SK-N-SH treated with all-trans-retinoic acid at 6 μM for 48 hours (cell line): Measurements from ENCODE around the gene P2RX5.

Experiments
- ATAC-seq: fragments of 200-7000 bp; cut with Tn5 transposase; 3 replicates; pipeline ENCODE4 v1.9.1; 2020; ENCODE audit warnings: mild to moderate bottlenecking, moderate library complexity
- ARNTL ChIP-seq: fragments of 450-650 bp; formaldehyde crosslinking; IDR thresholded peaks from 2 replicates; pipeline ENCODE4 v1.5.0; 2020; ENCODE audit warnings: low read depth, mild to moderate bottlenecking, moderate library complexity, borderline replicate concordance
- BACH2 ChIP-seq: fragments of 250-450 bp; sonication (Bioruptor Pico); IDR thresholded peaks from 2 replicates; pipeline ENCODE4 v1.9.0; 2021; ENCODE audit warnings: mild to moderate bottlenecking, borderline replicate concordance
- CREB5 ChIP-seq: fragments of 250-450 bp; sonication (Bioruptor Pico); IDR thresholded peaks from 2 replicates; pipeline ENCODE4 v1.5.1; 2020; ENCODE audit warnings: low read depth, mild to moderate bottlenecking, moderate library complexity
- CSDC2 ChIP-seq: fragments of 250-450 bp; sonication (Bioruptor Pico); IDR thresholded peaks from 2 replicates; pipeline ENCODE4 v1.5.0; 2020; ENCODE audit warnings: mild to moderate bottlenecking, moderate library complexity
- CSRNP3 ChIP-seq: fragments of 250-450 bp; sonication (Bioruptor Pico); IDR thresholded peaks from 2 replicates; pipeline ENCODE4 v1.5.1; 2021; ENCODE audit warnings: mild to moderate bottlenecking, moderate library complexity
- ESRRG ChIP-seq: fragments of 250-450 bp; sonication (Bioruptor Pico); IDR thresholded peaks from 2 replicates; pipeline ENCODE4 v1.6.1; 2021; ENCODE audit warnings: mild to moderate bottlenecking
- GLIS3 ChIP-seq: fragments of 250-450 bp; sonication (Bioruptor Pico); IDR thresholded peaks from 2 replicates; pipeline ENCODE4 v1.5.0; 2020; ENCODE audit warnings: mild to moderate bottlenecking, moderate library complexity
- ISL1 ChIP-seq: fragments of 250-450 bp; sonication (Bioruptor Pico); IDR thresholded peaks from 2 replicates; pipeline ENCODE4 v2.1.2; 2022; ENCODE audit warnings: mild to moderate bottlenecking, moderate library complexity
- PATZ1 ChIP-seq: fragments of 250-450 bp; sonication (Bioruptor Pico); IDR thresholded peaks from 2 replicates; pipeline ENCODE4 v1.8.0; 2020; ENCODE audit warnings: mild to moderate bottlenecking, moderate library complexity, borderline replicate concordance
- POU6F1 ChIP-seq: fragments of 250-450 bp; sonication (Bioruptor Pico); IDR thresholded peaks from 2 replicates; pipeline ENCODE4 v1.8.0; 2021; ENCODE audit warnings: low read depth, mild to moderate bottlenecking, moderate library complexity, borderline replicate concordance
- PPARA ChIP-seq: fragments of 250-450 bp; sonication (Bioruptor Pico); IDR thresholded peaks from 2 replicates; pipeline ENCODE4 v1.5.0; 2020; ENCODE audit warnings: mild to moderate bottlenecking, borderline replicate concordance
- RARB ChIP-seq: fragments of 250-450 bp; sonication (Bioruptor Pico); IDR thresholded peaks from 2 replicates; pipeline ENCODE4 v1.8.0; 2021; ENCODE audit warnings: mild to moderate bottlenecking, moderate library complexity
- TCF4 ChIP-seq: fragments of 250-450 bp; sonication (Bioruptor Pico); IDR thresholded peaks from 2 replicates; pipeline ENCODE4 v1.8.0; 2021; ENCODE audit warnings: mild to moderate bottlenecking, moderate library complexity, borderline replicate concordance
- TOX ChIP-seq: fragments of 250-450 bp; sonication (Bioruptor Pico); IDR thresholded peaks from 2 replicates; pipeline ENCODE4 v1.8.0; 2021; ENCODE audit warnings: mild to moderate bottlenecking, moderate library complexity, borderline replicate concordance
- TSHZ2 ChIP-seq: fragments of 250-450 bp; sonication (Bioruptor Pico); IDR thresholded peaks from 2 replicates; pipeline ENCODE4 v1.5.0; 2020; ENCODE audit warnings: mild to moderate bottlenecking, moderate library complexity
- ZC3H10 ChIP-seq: fragments of 250-450 bp; sonication (Bioruptor Pico); IDR thresholded peaks from 2 replicates; pipeline ENCODE4 v1.5.1; 2021; ENCODE audit warnings: mild to moderate bottlenecking, moderate library complexity
- ZFP3 ChIP-seq: fragments of 250-450 bp; sonication (Bioruptor Pico); IDR thresholded peaks from 2 replicates; pipeline ENCODE4 v1.5.0; 2020; ENCODE audit warnings: mild to moderate bottlenecking, moderate library complexity
- ZFP30 ChIP-seq: fragments of 450-650 bp; formaldehyde crosslinking; IDR thresholded peaks from 2 replicates; pipeline ENCODE4 v1.5.0; 2022; ENCODE audit warnings: mild to moderate bottlenecking, moderate library complexity
- ZNF565 ChIP-seq: fragments of 450-650 bp; formaldehyde crosslinking; conservative IDR thresholded peaks from 2 replicates; pipeline ENCODE4 v1.5.0; 2020; ENCODE audit warnings: low read depth, mild to moderate bottlenecking, moderate library complexity
- ZNF70 ChIP-seq: fragments of 450-650 bp; formaldehyde crosslinking; IDR thresholded peaks from 2 replicates; pipeline ENCODE4 v1.5.0; 2020; ENCODE audit warnings: mild to moderate bottlenecking, moderate library complexity
- ZNF8 ChIP-seq: fragments of 450-650 bp; formaldehyde crosslinking; IDR thresholded peaks from 2 replicates; pipeline ENCODE4 v1.5.0; 2020; ENCODE audit warnings: mild to moderate bottlenecking, moderate library complexity

Gene P2RX5

GRCh38 chr17:3723188-3723555 lies 27.2 kb upstream of the P2RX5 start:
- ATAC-seq = peak; percentile 26; the same call in 2 of the 3 replicates
- TF ChIP-seq BACH2 (CRISPR knock-in tag) = no peak
- TF ChIP-seq ZNF565 (CRISPR knock-in tag) = no peak
- no peak for TF ChIP-seq ZNF8
- TF ChIP-seq TOX (CRISPR knock-in tag) = no peak
- TF ChIP-seq CSDC2 = no peak
- no peak for TF ChIP-seq PPARA (CRISPR knock-in tag)
- no peak for TF ChIP-seq CREB5
- TF ChIP-seq ZNF70 = no peak
- TF ChIP-seq, all 23 proteins: peak for 0

GRCh38 chr17:3722716-3723115 lies 26.8 kb upstream of the P2RX5 start:
- no peak for TF ChIP-seq RARB (CRISPR knock-in tag)
- TF ChIP-seq TOX (CRISPR knock-in tag) = no peak
- TF ChIP-seq ZFP3 (CRISPR knock-in tag) = no peak
- TF ChIP-seq POU6F1 (CRISPR knock-in tag) = no peak
- TF ChIP-seq ZC3H10 (CRISPR knock-in tag) = no peak
- TF ChIP-seq TCF4 (CRISPR knock-in tag) = no peak
- no peak for TF ChIP-seq PATZ1
- no peak for TF ChIP-seq CSRNP3 (CRISPR knock-in tag)
- TF ChIP-seq GLIS3 (CRISPR knock-in tag) = no peak
- TF ChIP-seq TSHZ2 = no peak
- no peak for TF ChIP-seq ZNF565 (CRISPR knock-in tag)
- TF ChIP-seq ZNF8 = no peak
- no peak for TF ChIP-seq ARNTL (CRISPR knock-in tag)
- TF ChIP-seq ISL1 (CRISPR knock-in tag) = no peak
- no peak for TF ChIP-seq CSDC2
- no peak for TF ChIP-seq BACH2 (CRISPR knock-in tag)
- no peak for ATAC-seq

GRCh38 chr17:3719265-3719664 lies 23.3 kb upstream of the P2RX5 start:
- no peak for ATAC-seq
- no peak for TF ChIP-seq CREB5
- no peak for TF ChIP-seq TOX (CRISPR knock-in tag)
- TF ChIP-seq ZC3H10 (CRISPR knock-in tag) = no peak
- no peak for TF ChIP-seq ISL1 (CRISPR knock-in tag)
- no peak for TF ChIP-seq ZFP30 (CRISPR knock-in tag)
- TF ChIP-seq CSRNP3 (CRISPR knock-in tag) = no peak
- no peak for TF ChIP-seq POU6F1 (CRISPR knock-in tag)
- no peak for TF ChIP-seq PATZ1
- no peak for TF ChIP-seq GLIS3 (CRISPR knock-in tag)
- TF ChIP-seq ZNF8 = no peak
- TF ChIP-seq CSDC2 = no peak
- TF ChIP-seq BACH2 (CRISPR knock-in tag) = no peak
- no peak for TF ChIP-seq ZNF565 (CRISPR knock-in tag)
- TF ChIP-seq ESRRG (CRISPR knock-in tag) = no peak
- TF ChIP-seq TCF4 (CRISPR knock-in tag) = no peak
